Cerebellar cortex (tissue), 1 donor: ENCODE measurements around the gene ZNF217.
"Not testable (repeated sequence)": the region's sequence is repeated elsewhere in the genome, so short reads cannot be mapped to it uniquely, and the experiment has no call there.

ENCODE experiments used
- DNase-seq: peaks from one replicate; pipeline ENCODE4 v3.0.0-alpha.2; 2015; ENCODE audit warnings: low spot score

Gene ZNF217

DNA sequence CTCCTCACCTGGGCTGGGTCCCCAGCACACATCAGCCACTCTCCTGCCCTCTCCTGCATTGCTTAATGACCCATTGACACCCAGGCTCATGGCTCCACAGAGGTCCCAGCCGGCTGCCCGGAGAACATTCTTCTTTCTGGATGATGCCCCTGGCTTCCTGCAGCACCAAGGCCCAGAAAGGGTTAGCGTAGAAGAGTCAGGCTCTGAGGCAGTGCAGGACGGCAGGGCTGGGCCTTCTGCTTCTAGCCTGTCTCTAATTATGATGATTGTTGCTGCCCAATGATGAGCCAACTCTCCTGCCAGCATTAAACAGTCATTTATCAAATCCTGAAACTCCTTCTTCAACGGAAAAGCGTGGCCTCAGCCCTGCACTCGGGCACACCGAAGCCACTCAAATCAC is 66.4 kb downstream of the ZNF217 start:
- no peak for DNase-seq

DNA sequence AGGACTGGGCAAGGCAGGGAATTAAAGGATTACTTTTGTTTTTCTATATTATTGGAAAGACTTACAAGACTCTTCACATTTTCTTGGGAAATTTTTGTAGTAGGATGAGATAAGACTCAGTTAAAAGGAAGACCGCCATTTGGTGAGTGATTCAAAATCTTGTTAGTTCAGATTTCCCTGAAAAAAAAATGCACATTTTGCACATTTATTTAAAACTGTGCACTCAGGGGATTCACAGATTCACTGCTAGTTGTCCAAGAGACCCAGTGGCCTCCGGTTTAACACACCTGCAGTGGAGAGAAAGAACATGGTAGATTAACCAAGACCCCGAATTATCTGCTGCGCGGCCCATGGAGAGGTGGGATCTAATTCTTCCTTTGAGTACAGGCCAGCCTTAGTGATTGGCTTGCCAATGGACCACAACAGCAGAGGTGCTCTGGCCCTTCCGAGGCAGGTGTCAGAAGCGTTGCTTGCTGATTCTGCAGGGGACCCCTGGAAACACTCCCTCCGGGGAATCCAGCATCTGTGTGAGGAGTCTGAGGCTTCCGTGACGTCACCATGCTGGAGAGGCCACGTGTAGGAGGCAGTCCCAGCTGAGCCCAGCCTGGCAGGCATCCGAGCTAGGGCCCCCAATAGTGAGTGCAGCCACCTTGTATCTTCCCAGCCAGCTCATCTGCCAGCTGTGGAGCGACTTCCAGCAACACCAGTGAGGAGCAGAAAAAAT is 68.9 kb downstream of the ZNF217 start:
- DNase-seq: no peak

DNA sequence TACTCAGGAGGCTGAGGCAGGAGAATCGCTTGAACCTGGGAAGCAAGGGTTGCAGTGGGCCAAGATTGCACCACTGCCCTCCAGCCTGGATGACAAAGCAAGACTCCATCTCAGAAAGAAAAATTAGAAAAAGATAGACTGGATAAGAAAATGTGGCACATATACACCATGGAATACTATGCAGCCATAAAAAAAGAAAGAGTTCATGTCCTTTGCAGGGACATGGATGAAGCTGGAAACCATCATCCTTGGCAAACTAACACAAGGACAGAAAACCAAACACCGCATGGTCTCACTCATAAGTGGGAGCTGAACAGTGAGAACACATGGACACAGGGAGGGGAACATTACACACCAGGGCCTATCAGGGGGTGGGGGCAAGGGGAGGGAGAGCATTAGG is 70.0 kb downstream of the ZNF217 start:
- not testable (repeated sequence) for DNase-seq

DNA sequence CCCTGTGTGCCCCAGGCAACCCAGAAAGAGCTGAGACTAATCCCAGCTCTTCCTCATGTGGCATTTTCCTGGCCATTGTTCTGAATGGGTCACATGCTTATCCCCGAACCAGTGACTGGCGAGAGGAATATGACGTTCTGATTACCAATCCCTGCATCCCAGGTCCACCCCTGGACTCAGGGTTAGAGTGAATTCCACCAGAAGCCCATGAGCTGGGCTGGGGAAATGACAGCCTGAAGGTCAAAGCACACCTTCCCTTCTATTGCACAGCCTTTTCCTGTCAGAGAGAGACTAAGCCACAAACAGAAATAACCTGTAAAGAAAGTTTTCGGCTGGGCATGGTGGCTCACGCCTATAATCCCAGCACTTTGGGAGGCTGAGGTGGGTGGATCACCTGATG is 70.9 kb downstream of the ZNF217 start:
- DNase-seq: no peak

DNA sequence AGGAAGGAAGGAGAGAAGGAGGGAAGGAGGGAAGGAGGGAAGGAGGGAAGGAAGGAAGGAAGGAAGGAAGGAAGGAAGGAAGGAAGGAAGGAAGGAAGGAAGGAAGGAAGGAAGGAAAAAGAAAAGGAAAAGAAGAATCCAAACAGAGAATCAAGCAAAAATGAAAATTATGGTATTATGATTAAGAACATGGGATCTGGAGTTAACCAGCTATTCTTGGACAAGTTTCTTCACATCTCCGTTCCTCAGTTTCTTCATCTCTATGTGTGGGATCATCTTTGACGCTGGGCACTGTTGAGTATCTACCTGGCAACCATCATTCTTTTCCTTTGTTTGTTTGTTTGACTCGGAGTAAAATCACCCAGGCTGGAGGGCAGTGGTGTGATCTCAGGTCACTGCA is 71.6 kb downstream of the ZNF217 start:
- DNase-seq: no peak

DNA sequence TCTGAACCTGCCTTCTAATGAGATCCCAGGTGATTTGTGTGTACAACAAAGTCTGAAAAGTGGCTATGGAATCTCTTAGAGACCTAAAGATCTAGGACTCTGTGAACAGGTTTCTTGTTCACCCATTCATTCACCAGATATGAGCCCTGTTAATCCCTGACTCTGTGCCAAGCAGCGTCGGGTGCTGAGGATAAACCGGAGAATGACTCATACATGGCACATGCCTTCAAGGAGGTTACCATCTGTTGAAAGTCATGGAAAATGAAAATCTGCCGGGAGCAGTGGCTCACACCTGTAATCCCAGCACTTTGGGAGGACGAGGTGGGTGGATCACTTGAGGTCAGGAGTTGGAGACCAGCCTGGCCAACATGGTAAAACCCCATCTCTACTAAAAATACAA is 72.2 kb downstream of the ZNF217 start:
- DNase-seq: not testable (repeated sequence)

DNA sequence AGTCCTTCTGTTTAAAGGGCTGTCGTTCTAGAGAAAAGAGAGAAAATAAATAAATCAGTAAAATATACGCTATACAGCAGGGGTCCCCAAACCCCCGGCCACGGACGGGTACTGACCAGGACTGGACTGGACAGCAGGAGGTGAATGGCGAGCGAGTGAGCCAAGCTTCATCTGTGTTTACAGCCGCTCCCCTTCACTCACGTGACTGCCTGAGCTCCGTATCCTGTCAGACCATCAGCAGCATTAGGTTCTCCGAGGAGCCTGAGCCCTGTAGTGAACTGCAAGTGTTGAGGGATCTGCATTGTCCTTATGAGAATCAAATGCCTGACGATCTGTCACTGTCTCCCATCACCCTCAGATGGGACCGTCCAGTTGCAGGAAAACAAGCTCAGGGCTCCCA is 76.5 kb downstream of the ZNF217 start:
- DNase-seq: no peak
